Ishikawa (cell line): ENCODE data around the gene RNF224.

ENCODE experiments used
- CEBPB ChIP-seq: IDR thresholded peaks from 2 replicates; pipeline ENCODE4 v1.6.1; 2012
- EGR1 ChIP-seq: IDR thresholded peaks from 2 replicates; pipeline ENCODE4 v1.6.1; 2012

DNA sequence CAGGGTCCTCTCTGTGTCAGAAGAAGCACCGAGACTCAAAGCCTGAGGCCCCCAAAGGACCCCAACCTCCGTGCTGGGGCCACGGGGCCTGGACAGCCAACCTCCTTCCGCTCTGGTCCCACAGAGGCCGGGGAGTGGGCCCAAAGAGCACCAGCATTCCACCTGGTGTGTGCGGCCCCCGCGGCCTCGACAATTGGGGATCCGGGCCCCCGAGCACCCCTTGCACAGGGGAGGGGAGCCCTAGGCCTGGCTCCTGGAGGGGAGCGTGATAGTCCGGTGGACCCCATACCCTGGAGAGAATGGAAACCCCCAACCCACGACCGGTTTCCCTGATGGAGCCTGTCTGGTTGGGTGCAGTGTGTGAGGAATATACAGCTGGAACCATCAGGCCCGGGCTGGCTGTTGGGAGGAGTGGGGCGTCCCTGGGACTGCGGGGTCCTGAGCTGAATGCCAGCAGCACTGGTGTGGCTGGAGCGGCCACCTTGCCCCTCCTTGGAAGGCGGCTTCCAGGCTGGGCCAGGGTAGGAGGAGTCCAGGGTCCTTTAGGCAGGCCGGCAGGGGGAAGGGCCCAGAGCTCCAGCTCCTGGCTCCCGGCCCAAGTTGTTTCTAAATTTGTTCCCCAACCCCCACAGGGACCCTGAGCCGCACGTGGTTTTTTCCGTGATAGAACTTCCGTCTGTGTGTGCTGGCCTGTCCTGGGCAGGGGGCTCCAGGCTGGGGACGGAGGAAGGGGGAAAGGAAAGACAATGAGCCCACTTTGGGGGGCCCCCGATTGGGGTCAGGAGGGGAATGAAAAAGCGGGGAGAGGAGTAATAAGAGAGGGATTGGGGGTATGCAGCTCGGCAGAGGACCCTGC lies 49.4 kb downstream of the RNF224 start:
- no peak for TF ChIP-seq EGR1
- TF ChIP-seq CEBPB, result no peak
